HepG2 (cell line): ENCODE measurements around the gene AKT2. TPM values are rescaled to one million over a fixed set of nuclear protein-coding genes. Genes with fewer than 3 reads are reported as not detected.
A peak's percentile ranks its signal among the peaks of the same experiment; 100 is the strongest.

Experiments used
- ATRX ChIP-seq: sonication (generic); formaldehyde crosslinking; IDR thresholded peaks from 2 replicates; pipeline ENCODE4 v1.4.0; 2020; ENCODE audit warnings: missing genetic modification reagents, borderline replicate concordance
- FOXC1 ChIP-seq: sonication (generic); formaldehyde crosslinking; IDR thresholded peaks from 2 replicates; pipeline ENCODE4 v1.8.0; 2022; ENCODE audit warnings: mild to moderate bottlenecking, missing genetic modification reagents, borderline replicate concordance
- KLF16 ChIP-seq, 2 experiments: sonication (generic) in 1 of 2; formaldehyde crosslinking in 1 of 2; IDR thresholded peaks; 2 replicates each; pipeline versions ENCODE4 v1.6.1 to v1.8.0; 2016 to 2023; ENCODE audit warnings: missing genetic modification reagents in 2 of 2, missing compliant biosample characterization in 1 of 2
- RARG ChIP-seq: sonication (generic); formaldehyde crosslinking; IDR thresholded peaks from 2 replicates; pipeline ENCODE4 v1.4.0; 2020; ENCODE audit warnings: low read depth, mild to moderate bottlenecking, missing genetic modification reagents
- SYNCRIP ChIP-seq: fragments of 200-400 bp; formaldehyde crosslinking; IDR thresholded peaks from 2 replicates; pipeline ENCODE4 v1.6.1; 2018; ENCODE audit warnings: mild to moderate bottlenecking, low read depth, low read length; ENCODE audit not compliant: insufficient read depth
- TEAD3 ChIP-seq: optimal IDR thresholded peaks from 2 replicates; pipeline ENCODE3; 2016; ENCODE audit warnings: borderline replicate concordance
- ZBTB40 ChIP-seq, 2 experiments: fragments of 450-650 bp in 1 of 2; sonication (generic) in 1 of 2; formaldehyde crosslinking in 1 of 2; IDR thresholded peaks; 2 replicates each; pipeline versions ENCODE4 v1.6.1 to v1.8.0; 2016 to 2022; ENCODE audit warnings: antibody characterized with exemption in 1 of 2, mild to moderate bottlenecking in 1 of 2, missing genetic modification reagents in 1 of 2
- ZBTB44 ChIP-seq: sonication (generic); formaldehyde crosslinking; IDR thresholded peaks from 2 replicates; pipeline ENCODE4 v1.4.0; 2020; ENCODE audit warnings: missing genetic modification reagents
- ZNF138 ChIP-seq: sonication (generic); formaldehyde crosslinking; IDR thresholded peaks from 2 replicates; pipeline ENCODE4 v1.5.0; 2020; ENCODE audit warnings: mild to moderate bottlenecking, low read depth, missing genetic modification reagents
- ZNF501 ChIP-seq: sonication (generic); formaldehyde crosslinking; IDR thresholded peaks from 2 replicates; pipeline ENCODE4 v1.5.1; 2020; ENCODE audit warnings: mild to moderate bottlenecking, moderate library complexity, missing genetic modification reagents
- ZNF563 ChIP-seq: sonication (generic); formaldehyde crosslinking; IDR thresholded peaks from 2 replicates; pipeline ENCODE4 v1.8.0; 2022; ENCODE audit warnings: mild to moderate bottlenecking, moderate library complexity, missing genetic modification reagents
- ZSCAN12 ChIP-seq: sonication (generic); formaldehyde crosslinking; IDR thresholded peaks from 2 replicates; pipeline ENCODE4 v1.9.0; 2021; ENCODE audit warnings: mild to moderate bottlenecking, missing genetic modification reagents
- ZXDC ChIP-seq: sonication (generic); formaldehyde crosslinking; IDR thresholded peaks from 2 replicates; pipeline ENCODE4 v1.5.0; 2020; ENCODE audit warnings: mild to moderate bottlenecking, missing genetic modification reagents
- polyA plus RNA-seq, 8 experiments: library from polyadenylated mRNA; depleted of rRNA in 3 of 8; stranded (reverse) in 7 of 8; unstranded in 1 of 8; fragments of >200 nt; fragmentation: Illumina TruSeq in 4 of 8; extraction: Trizol in 4 of 8; gene quantifications; 2 replicates each; pipeline versions ENCODE4 v1.2.1 to v1.2.3, GENCODE V29; 2011 to 2016; ENCODE audit warnings: low read depth in 4 of 8, missing spikeins in 1 of 8, mixed read lengths in 1 of 8; ENCODE audit not compliant: insufficient read depth in 1 of 8
- total RNA-seq, 5 experiments: library from RNA; depleted of rRNA; stranded (reverse); fragments of >200 nt; fragmentation: Illumina TruSeq; extraction: Trizol; gene quantifications; 2 replicates each; pipeline ENCODE4 v1.2.3, GENCODE V29; 2016; ENCODE audit warnings: low read depth in 1 of 5

Gene AKT2
- total and polyA plus RNA-seq, 2 of the 13 experiments (the other 11 are each of a cell fraction or from before 2014, with no cell fraction given) = 82.1 to 173 TPM

GRCh38 chr19:40231544-40232424, 53.4 kb downstream of the AKT2 start (continued):
- TF ChIP-seq ZXDC (CRISPR knock-in tag) (no peak), SYNCRIP (no peak), ZNF563 (CRISPR knock-in tag) (no peak), ATRX (no peak), TEAD3 (CRISPR knock-in tag) (peak; percentile 70), FOXC1 (CRISPR knock-in tag) (peak; percentile 61; the same call in 1 of the 2 replicates), RARG (CRISPR knock-in tag) (0 out of 2 replicates have a peak, but pooled peaks have one; percentile 32), ZNF501 (CRISPR knock-in tag) (peak; percentile 80), ZBTB44 (no peak; the same call in 1 of the 2 replicates), ZBTB40 (IDR thresholded peaks at IDR 0.05) (no peak), ZBTB40 (CRISPR knock-in tag; IDR thresholded peaks at IDR 0.05) (peak; percentile 73; the same call in 1 of the 2 replicates), KLF16 (CRISPR knock-in tag; IDR thresholded peaks at IDR 0.05) (peak in 1 of 2 experiments; percentile 87; a peak in 2 of 4 replicates), ZNF138 (no peak), ZSCAN12 (CRISPR knock-in tag) (0 out of 2 replicates have a peak, but pooled peaks have one; percentile 81)
